HEK293 (cell line): ENCODE measurements around the gene FAAH.

Experiments
- CTCF ChIA-PET: fragments of 350-600 bp; formaldehyde crosslinking; extraction: SDS; loops from one replicate; lab custom pipeline; 2021; ENCODE audit warnings: antibody characterized with exemption; lab: Yijun Ruan, JAX
- POLR2A ChIA-PET: fragments of 300-600 bp; formaldehyde crosslinking; extraction: SDS; loops from one replicate; lab custom pipeline; 2020; ENCODE audit warnings: antibody characterized with exemption, inconsistent platforms; lab: Yijun Ruan, JAX
- H3K27ac ChIP-seq: fragments of 200-500 bp; sonication (Bioruptor generic); 2 replicates; pipeline ENCODE4 v1.5.1; 2014; ENCODE audit warnings: low read depth, low read length, control low read depth, inconsistent platforms; ENCODE audit errors: extremely low read depth
- H3K36me3 ChIP-seq, 2 experiments: fragments of 200-500 bp in 1 of 2; sonication (Bioruptor generic) in 1 of 2; 1 replicate in 1 of 2; 2 replicates in 1 of 2; pipeline ENCODE4 v1.5.1; 2014 to 2017; ENCODE audit warnings: inconsistent platforms in 2 of 2, low read length in 2 of 2; ENCODE audit not compliant: control insufficient read depth in 2 of 2, insufficient read depth in 1 of 2
- H3K4me1 ChIP-seq: fragments of 200-500 bp; sonication (Bioruptor generic); 2 replicates; pipeline ENCODE4 v1.5.1; 2014; ENCODE audit warnings: mild to moderate bottlenecking, low read length, inconsistent platforms; ENCODE audit not compliant: control insufficient read depth, insufficient read depth
- H3K4me3 ChIP-seq: 2 replicates; pipeline ENCODE4 v1.5.1; 2011; ENCODE audit warnings: low read depth, mild to moderate bottlenecking, control low read depth, low read length, moderate library complexity
- H3K9me3 ChIP-seq: fragments of 200-500 bp; sonication (Bioruptor generic); 2 replicates; pipeline ENCODE4 v1.5.1; 2014; ENCODE audit warnings: low read depth, low read length, inconsistent platforms; ENCODE audit not compliant: control insufficient read depth, insufficient read depth
- HOXA7 ChIP-seq: sonication (generic); formaldehyde crosslinking; IDR thresholded peaks from 2 replicates; pipeline ENCODE4 v1.8.1; 2022; ENCODE audit warnings: missing genetic modification reagents, borderline replicate concordance
- KLF9 ChIP-seq: fragments of 450-650 bp; formaldehyde crosslinking; IDR thresholded peaks from 2 replicates; pipeline ENCODE4 v1.5.1; 2016; ENCODE audit warnings: missing biosample characterization, missing genetic modification characterization, low read depth
- OSR2 ChIP-seq: fragments of 450-650 bp; formaldehyde crosslinking; IDR thresholded peaks from 2 replicates; pipeline ENCODE4 v1.5.1; 2016; ENCODE audit warnings: missing biosample characterization, missing genetic modification characterization
- ZBTB8A ChIP-seq: fragments of 450-650 bp; formaldehyde crosslinking; IDR thresholded peaks from 2 replicates; pipeline ENCODE4 v1.5.1; 2016; ENCODE audit warnings: missing biosample characterization, missing genetic modification characterization
- ZNF292 ChIP-seq: fragments of 450-650 bp; formaldehyde crosslinking; IDR thresholded peaks from 2 replicates; pipeline ENCODE4 v1.5.1; 2016; ENCODE audit warnings: low read depth, missing biosample characterization, missing genetic modification characterization, borderline replicate concordance
- ZNF324 ChIP-seq: fragments of 450-650 bp; formaldehyde crosslinking; IDR thresholded peaks from 2 replicates; pipeline ENCODE4 v1.5.1; 2016; ENCODE audit warnings: missing biosample characterization, missing genetic modification characterization
- ZNF341 ChIP-seq: fragments of 450-650 bp; formaldehyde crosslinking; IDR thresholded peaks from 2 replicates; pipeline ENCODE4; 2016; ENCODE audit warnings: low read depth, missing biosample characterization, missing genetic modification characterization
- ZNF404 ChIP-seq: fragments of 450-650 bp; formaldehyde crosslinking; IDR thresholded peaks from 2 replicates; pipeline ENCODE4 v1.5.1; 2017; ENCODE audit warnings: missing biosample characterization, missing genetic modification characterization
- ZNF629 ChIP-seq: fragments of 450-650 bp; formaldehyde crosslinking; IDR thresholded peaks from 2 replicates; pipeline ENCODE4 v1.5.1; 2017; ENCODE audit warnings: missing biosample characterization, missing genetic modification characterization
- ZNF660 ChIP-seq: fragments of 450-650 bp; IDR thresholded peaks from 2 replicates; pipeline ENCODE4 v1.5.1; 2018; ENCODE audit warnings: missing biosample characterization, mild to moderate bottlenecking, missing genetic modification characterization
- TF ChIP-seq, protein P1 (sequence below): IDR thresholded peaks from 2 replicates; pipeline ENCODE4 v1.6.1; 2011; ENCODE audit warnings: mild to moderate bottlenecking, low read depth, low read length, borderline replicate concordance
- TF ChIP-seq, protein P2 (sequence below): fragments of 450-650 bp; formaldehyde crosslinking; IDR thresholded peaks from 2 replicates; pipeline ENCODE4 v1.5.1; 2016; ENCODE audit warnings: missing biosample characterization, missing genetic modification characterization
- TF ChIP-seq, protein P3 (sequence below): fragments of 450-650 bp; formaldehyde crosslinking; IDR thresholded peaks from 2 replicates; pipeline ENCODE4 v1.5.1; 2016; ENCODE audit warnings: missing biosample characterization, missing genetic modification characterization
- TF ChIP-seq, protein P4 (sequence below): fragments of 450-650 bp; formaldehyde crosslinking; IDR thresholded peaks from 2 replicates; pipeline ENCODE4 v1.5.1; 2016; ENCODE audit warnings: missing biosample characterization, missing genetic modification characterization
- TF ChIP-seq, protein P5 (sequence below): fragments of 450-650 bp; formaldehyde crosslinking; IDR thresholded peaks from 2 replicates; pipeline ENCODE4 v1.5.1; 2017; ENCODE audit warnings: missing biosample characterization, mild to moderate bottlenecking, missing genetic modification characterization, moderate library complexity
- TF ChIP-seq, protein P6 (sequence below): fragments of 450-650 bp; formaldehyde crosslinking; IDR thresholded peaks from 2 replicates; pipeline ENCODE4 v1.5.1; 2016; ENCODE audit warnings: missing biosample characterization, missing genetic modification characterization, low read depth
- TF ChIP-seq, protein P7 (sequence below): fragments of 450-650 bp; formaldehyde crosslinking; IDR thresholded peaks from 2 replicates; pipeline ENCODE4 v1.5.1; 2016; ENCODE audit warnings: missing biosample characterization, missing genetic modification characterization

The FAAH gene

DNA sequence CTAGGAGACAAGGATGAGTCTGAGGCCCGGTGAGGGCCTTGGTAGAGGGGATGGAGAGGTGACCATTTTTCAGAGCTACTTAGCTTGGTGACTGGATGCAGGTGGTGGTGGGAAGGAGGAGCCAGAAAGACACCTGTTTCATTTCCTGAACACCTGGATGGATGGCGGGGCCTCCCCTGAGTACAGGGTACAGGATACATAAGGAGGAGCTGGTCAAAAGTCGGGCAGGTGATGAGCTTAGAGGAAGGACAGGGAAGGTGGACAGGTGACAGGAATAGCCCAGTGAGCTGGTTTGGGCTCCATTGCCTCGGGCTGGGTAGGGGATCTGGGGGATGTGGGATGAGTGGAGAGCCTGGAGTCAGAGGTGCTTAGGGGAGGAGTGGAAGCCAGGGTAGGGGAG, 6.3 kb downstream of the FAAH start:
- Histone ChIP-seq H3K4me3 (no peak overlapping the region), H3K36me3 (no peaks in the 10 kb centered on the region), H3K4me1 (no peaks in the 10 kb centered on the region), H3K27ac (no peak overlapping the region), H3K9me3 (no peaks in the 10 kb centered on the region)
- ChIA-PET POLR2A (no interaction called here), CTCF (interaction anchor here (0.9 to 1.9 kb wide), 2 partner anchors 11 to 13 kb away, joined by 3 to 4 read pairs; no protein-coding TSS in a partner anchor)
- TF ChIP-seq, protein P1, sequence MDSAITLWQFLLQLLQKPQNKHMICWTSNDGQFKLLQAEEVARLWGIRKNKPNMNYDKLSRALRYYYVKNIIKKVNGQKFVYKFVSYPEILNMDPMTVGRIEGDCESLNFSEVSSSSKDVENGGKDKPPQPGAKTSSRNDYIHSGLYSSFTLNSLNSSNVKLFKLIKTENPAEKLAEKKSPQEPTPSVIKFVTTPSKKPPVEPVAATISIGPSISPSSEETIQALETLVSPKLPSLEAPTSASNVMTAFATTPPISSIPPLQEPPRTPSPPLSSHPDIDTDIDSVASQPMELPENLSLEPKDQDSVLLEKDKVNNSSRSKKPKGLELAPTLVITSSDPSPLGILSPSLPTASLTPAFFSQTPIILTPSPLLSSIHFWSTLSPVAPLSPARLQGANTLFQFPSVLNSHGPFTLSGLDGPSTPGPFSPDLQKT: no peak
- TF ChIP-seq KLF9 (tag by site-specific recombination): no peak
- TF ChIP-seq ZNF404 (tag by site-specific recombination): no peak

DNA sequence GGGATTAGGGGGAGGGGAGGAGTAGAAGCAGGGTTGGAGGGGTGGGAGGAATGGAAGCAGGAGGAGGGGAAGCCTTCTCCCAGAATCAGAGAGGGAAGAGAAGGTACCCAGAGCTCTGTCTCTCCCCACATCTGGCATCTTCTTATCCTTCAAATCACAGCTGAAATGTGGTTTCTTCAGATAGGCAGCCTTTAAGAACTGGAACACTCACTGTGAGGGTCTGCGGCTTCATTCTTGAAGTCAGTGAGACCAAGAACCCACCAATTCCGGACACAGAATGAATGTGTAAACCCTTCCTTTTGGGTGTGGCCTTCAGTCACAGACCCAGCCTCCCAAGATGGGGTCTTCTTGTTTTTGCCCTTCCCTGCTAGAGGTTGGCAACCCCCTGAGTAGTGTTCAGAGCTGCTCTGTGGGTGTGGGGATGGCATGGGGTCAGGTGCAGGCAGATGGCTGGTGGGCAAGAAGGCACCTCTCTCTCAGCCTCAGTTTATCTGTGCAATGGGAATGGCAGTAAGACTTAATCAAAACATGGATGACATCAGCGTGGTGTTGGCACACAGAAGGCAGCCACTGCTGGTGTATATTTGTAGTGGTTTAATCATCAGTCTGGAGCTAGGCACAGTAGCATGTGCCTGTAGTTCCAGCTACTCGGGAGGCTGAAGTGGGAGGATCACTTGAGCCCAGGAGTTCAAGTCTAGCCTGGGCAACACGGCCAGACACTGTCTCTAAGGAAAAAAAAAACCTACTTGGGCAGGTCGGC, 7.2 kb downstream of the FAAH start:
- no peaks in the 10 kb centered on the region for H3K9me3 ChIP-seq
- CTCF ChIA-PET: interaction anchor here (0.6 to 1.9 kb wide), 7 partner anchors 13 to 568 kb away, joined by 3 to 10 read pairs (median 3); no protein-coding TSS in a partner anchor
- no peak overlapping the region for H3K27ac ChIP-seq
- H3K36me3 ChIP-seq: no peaks in the 10 kb centered on the region
- POLR2A ChIA-PET: interaction anchor here (0.7 kb wide), 1 partner anchor 16 kb away, joined by 3 read pairs; no protein-coding TSS in a partner anchor
- H3K4me1 ChIP-seq: no peaks in the 10 kb centered on the region
- H3K4me3 ChIP-seq: no peak overlapping the region
- TF ChIP-seq ZNF292 (no peak), OSR2 (peak; percentile 96), ZNF404 (tag by site-specific recombination) (no peak), HOXA7 (CRISPR knock-in tag) (no peak), ZNF629 (tag by site-specific recombination) (peak; percentile 70), ZNF341 (tag by site-specific recombination) (no peak), ZBTB8A (tag by site-specific recombination) (no peak), ZNF324 (tag by site-specific recombination) (peak; percentile 18), ZNF660 (tag by site-specific recombination) (peak; percentile 77; the same call in 1 of the 2 replicates)
- TF ChIP-seq, protein P2, sequence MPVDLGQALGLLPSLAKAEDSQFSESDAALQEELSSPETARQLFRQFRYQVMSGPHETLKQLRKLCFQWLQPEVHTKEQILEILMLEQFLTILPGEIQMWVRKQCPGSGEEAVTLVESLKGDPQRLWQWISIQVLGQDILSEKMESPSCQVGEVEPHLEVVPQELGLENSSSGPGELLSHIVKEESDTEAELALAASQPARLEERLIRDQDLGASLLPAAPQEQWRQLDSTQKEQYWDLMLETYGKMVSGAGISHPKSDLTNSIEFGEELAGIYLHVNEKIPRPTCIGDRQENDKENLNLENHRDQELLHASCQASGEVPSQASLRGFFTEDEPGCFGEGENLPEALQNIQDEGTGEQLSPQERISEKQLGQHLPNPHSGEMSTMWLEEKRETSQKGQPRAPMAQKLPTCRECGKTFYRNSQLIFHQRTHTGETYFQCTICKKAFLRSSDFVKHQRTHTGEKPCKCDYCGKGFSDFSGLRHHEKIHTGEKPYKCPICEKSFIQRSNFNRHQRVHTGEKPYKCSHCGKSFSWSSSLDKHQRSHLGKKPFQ (tag by site-specific recombination): no peak
- TF ChIP-seq, protein P3, sequence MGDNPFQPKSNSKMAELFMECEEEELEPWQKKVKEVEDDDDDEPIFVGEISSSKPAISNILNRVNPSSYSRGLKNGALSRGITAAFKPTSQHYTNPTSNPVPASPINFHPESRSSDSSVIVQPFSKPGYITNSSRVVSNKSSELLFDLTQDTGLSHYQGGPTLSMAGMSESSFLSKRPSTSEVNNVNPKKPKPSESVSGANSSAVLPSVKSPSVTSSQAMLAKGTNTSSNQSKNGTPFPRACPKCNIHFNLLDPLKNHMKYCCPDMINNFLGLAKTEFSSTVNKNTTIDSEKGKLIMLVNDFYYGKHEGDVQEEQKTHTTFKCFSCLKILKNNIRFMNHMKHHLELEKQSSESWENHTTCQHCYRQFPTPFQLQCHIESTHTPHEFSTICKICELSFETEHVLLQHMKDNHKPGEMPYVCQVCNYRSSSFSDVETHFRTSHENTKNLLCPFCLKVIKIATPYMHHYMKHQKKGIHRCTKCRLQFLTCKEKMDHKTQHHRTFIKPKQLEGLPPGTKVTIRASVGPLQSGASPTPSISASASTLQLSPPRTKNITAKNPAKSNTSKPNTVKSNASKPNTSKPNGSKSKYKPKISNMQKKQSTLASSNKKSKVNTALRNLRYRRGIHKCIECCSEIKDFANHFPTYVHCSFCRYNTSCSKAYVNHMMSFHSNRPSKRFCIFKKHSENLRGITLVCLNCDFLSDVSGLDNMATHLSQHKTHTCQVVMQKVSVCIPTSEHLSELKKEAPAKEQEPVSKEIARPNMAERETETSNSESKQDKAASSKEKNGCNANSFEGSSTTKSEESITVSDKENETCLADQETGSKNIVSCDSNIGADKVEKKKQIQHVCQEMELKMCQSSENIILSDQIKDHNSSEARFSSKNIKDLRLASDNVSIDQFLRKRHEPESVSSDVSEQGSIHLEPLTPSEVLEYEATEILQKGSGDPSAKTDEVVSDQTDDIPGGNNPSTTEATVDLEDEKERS (tag by site-specific recombination): 0 out of 2 replicates have a peak, but pooled peaks have one; percentile 11
- TF ChIP-seq, protein P4, sequence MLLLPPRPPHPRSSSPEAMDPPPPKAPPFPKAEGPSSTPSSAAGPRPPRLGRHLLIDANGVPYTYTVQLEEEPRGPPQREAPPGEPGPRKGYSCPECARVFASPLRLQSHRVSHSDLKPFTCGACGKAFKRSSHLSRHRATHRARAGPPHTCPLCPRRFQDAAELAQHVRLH (tag by site-specific recombination): no peak
- TF ChIP-seq, protein P5, sequence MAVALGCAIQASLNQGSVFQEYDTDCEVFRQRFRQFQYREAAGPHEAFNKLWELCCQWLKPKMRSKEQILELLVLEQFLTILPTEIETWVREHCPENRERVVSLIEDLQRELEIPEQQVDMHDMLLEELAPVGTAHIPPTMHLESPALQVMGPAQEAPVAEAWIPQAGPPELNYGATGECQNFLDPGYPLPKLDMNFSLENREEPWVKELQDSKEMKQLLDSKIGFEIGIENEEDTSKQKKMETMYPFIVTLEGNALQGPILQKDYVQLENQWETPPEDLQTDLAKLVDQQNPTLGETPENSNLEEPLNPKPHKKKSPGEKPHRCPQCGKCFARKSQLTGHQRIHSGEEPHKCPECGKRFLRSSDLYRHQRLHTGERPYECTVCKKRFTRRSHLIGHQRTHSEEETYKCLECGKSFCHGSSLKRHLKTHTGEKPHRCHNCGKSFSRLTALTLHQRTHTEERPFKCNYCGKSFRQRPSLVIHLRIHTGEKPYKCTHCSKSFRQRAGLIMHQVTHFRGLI (tag by site-specific recombination): no peak
- TF ChIP-seq, protein P6, sequence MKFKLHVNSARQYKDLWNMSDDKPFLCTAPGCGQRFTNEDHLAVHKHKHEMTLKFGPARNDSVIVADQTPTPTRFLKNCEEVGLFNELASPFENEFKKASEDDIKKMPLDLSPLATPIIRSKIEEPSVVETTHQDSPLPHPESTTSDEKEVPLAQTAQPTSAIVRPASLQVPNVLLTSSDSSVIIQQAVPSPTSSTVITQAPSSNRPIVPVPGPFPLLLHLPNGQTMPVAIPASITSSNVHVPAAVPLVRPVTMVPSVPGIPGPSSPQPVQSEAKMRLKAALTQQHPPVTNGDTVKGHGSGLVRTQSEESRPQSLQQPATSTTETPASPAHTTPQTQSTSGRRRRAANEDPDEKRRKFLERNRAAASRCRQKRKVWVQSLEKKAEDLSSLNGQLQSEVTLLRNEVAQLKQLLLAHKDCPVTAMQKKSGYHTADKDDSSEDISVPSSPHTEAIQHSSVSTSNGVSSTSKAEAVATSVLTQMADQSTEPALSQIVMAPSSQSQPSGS: no peak
- TF ChIP-seq, protein P7, sequence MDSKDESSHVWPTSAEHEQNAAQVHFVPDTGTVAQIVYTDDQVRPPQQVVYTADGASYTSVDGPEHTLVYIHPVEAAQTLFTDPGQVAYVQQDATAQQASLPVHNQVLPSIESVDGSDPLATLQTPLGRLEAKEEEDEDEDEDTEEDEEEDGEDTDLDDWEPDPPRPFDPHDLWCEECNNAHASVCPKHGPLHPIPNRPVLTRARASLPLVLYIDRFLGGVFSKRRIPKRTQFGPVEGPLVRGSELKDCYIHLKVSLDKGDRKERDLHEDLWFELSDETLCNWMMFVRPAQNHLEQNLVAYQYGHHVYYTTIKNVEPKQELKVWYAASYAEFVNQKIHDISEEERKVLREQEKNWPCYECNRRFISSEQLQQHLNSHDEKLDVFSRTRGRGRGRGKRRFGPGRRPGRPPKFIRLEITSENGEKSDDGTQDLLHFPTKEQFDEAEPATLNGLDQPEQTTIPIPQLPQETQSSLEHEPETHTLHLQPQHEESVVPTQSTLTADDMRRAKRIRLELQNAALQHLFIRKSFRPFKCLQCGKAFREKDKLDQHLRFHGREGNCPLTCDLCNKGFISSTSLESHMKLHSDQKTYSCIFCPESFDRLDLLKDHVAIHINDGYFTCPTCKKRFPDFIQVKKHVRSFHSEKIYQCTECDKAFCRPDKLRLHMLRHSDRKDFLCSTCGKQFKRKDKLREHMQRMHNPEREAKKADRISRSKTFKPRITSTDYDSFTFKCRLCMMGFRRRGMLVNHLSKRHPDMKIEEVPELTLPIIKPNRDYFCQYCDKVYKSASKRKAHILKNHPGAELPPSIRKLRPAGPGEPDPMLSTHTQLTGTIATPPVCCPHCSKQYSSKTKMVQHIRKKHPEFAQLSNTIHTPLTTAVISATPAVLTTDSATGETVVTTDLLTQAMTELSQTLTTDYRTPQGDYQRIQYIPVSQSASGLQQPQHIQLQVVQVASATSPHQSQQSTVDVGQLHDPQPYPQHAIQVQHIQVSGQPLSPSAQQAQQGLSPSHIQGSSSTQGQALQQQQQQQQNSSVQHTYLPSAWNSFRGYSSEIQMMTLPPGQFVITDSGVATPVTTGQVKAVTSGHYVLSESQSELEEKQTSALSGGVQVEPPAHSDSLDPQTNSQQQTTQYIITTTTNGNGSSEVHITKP (tag by site-specific recombination): no peak
